Measurements from ENCODE around the gene KLHL7.
A peak's percentile ranks its signal among the peaks of the same experiment; 100 is the strongest.

Gene KLHL7

DNA sequence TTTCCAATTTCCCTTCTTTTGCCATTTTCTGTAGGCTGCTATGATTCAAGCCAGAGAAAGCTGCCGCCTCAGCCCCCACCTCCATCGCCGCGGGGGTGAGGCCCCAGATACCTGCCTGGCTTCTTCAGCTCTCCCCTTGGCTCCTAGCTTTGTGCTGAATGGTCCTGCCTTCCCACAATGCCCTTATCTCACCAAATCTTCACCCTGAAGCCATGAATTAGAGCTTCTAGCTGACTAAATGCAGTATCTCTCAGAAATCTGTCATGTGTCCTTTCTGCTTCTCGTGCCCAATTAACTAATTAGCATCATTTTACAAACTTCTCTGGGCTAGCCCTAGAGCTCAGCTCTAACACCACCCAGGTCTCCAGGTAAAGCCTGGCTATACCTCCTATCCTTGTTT lies 108.8 kb downstream of the KLHL7 start:
- H3K9me3 ChIP-seq (ENCODE audit: insufficient read depth, low read depth, low read length): no peaks in the 10 kb centered on the region
- H3K4me1 ChIP-seq (ENCODE audit: control insufficient read depth in 1 of 2, insufficient read depth in 2 of 2, low read length in 2 of 2): no peaks in the 10 kb centered on the region
- H2AK5ac ChIP-seq (ENCODE audit: low read length): no peak overlapping the region
- H3K4me2 ChIP-seq (ENCODE audit: low read length): no peak overlapping the region
- H3K79me2 ChIP-seq (ENCODE audit: control insufficient read depth, insufficient read depth, low read length, poor library complexity): no peaks in the 10 kb centered on the region
- H3K27me3 ChIP-seq (ENCODE audit: insufficient read depth, low read length): no peaks in the 10 kb centered on the region
- H2BK5ac ChIP-seq (ENCODE audit: low read depth, low read length, poor library complexity): no peak overlapping the region
- no peak overlapping the region for H4K8ac ChIP-seq (ENCODE audit: low read depth, low read length)
- H3K79me1 ChIP-seq (ENCODE audit: low read length): no peaks in the 10 kb centered on the region
- H3K14ac ChIP-seq (ENCODE audit: low read length): no peak overlapping the region
- no peak overlapping the region for H3K23ac ChIP-seq (ENCODE audit: low read length)
- no peak overlapping the region for H4K12ac ChIP-seq (ENCODE audit: low read depth, low read length)
- H2BK12ac ChIP-seq (ENCODE audit: low read length): no peak overlapping the region
- no peak overlapping the region for H3K18ac ChIP-seq (ENCODE audit: low read length)
- no peak for DNase-seq
- no peak overlapping the region for H3K4me3 ChIP-seq (ENCODE audit: low read depth, low read length)
- H3K9ac ChIP-seq (ENCODE audit: low read length): no peak overlapping the region
- H3K4ac ChIP-seq (ENCODE audit: low read depth, low read length): no peak overlapping the region
- H3K27ac ChIP-seq (ENCODE audit: low read depth, low read length): no peak overlapping the region
- no peak overlapping the region for H2AFZ ChIP-seq (ENCODE audit: insufficient read depth, low read length, poor library complexity)
- H3K36me3 ChIP-seq (ENCODE audit: control insufficient read depth in 1 of 2, insufficient read depth in 2 of 2, low read length in 2 of 2): no peaks in the 10 kb centered on the region
- H4K91ac ChIP-seq (ENCODE audit: low read depth, low read length): no peak overlapping the region
- no CpG with 5 or more reads among the region's 5 CpGs for WGBS (ENCODE audit: extremely low coverage, insufficient coverage, insufficient read length)
- no peak overlapping the region for H2BK120ac ChIP-seq (ENCODE audit: insufficient read depth, low read length, poor library complexity)

DNA sequence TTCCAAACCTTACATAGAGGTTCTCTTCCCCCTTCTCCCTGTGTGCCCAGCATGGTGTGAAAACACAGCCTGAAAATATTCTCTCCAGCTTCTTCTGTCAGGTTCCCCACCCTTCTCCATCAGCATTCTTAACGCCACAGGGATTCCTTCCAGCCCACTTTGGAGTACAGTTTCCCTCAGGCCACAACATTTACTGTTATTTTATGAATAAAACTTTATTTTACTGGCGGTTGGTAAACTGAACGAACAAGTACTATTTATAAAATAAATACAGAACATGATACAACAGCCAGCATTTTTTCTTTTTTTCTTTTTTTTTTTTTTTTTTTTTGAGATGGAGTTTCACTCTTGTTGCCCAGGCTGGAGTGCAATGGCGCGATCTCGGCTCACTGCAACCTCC lies 109.4 kb downstream of the KLHL7 start:
- Histone ChIP-seq H3K27me3 (ENCODE audit: insufficient read depth, low read length) (no peaks in the 10 kb centered on the region), H2AK5ac (ENCODE audit: low read length) (no peak overlapping the region), H3K4me3 (ENCODE audit: low read depth, low read length) (no peak overlapping the region), H3K4me2 (ENCODE audit: low read length) (no peak overlapping the region), H3K4ac (ENCODE audit: low read depth, low read length) (no peak overlapping the region), H3K79me2 (ENCODE audit: control insufficient read depth, insufficient read depth, low read length, poor library complexity) (no peaks in the 10 kb centered on the region), H4K8ac (ENCODE audit: low read depth, low read length) (no peak overlapping the region), H2BK12ac (ENCODE audit: low read length) (no peak overlapping the region), H3K79me1 (ENCODE audit: low read length) (no peaks in the 10 kb centered on the region), H2BK5ac (ENCODE audit: low read depth, low read length, poor library complexity) (no peak overlapping the region), H3K23ac (ENCODE audit: low read length) (no peak overlapping the region), H4K91ac (ENCODE audit: low read depth, low read length) (no peak overlapping the region), H3K14ac (ENCODE audit: low read length) (no peak overlapping the region), H3K36me3 (ENCODE audit: control insufficient read depth in 1 of 2, insufficient read depth in 2 of 2, low read length in 2 of 2) (no peaks in the 10 kb centered on the region), H3K27ac (ENCODE audit: low read depth, low read length) (no peak overlapping the region), H3K9ac (ENCODE audit: low read length) (no peak overlapping the region), H3K18ac (ENCODE audit: low read length) (no peak overlapping the region), H3K4me1 (ENCODE audit: control insufficient read depth in 1 of 2, insufficient read depth in 2 of 2, low read length in 2 of 2) (no peaks in the 10 kb centered on the region), H3K9me3 (ENCODE audit: insufficient read depth, low read depth, low read length) (no peaks in the 10 kb centered on the region), H2AFZ (ENCODE audit: insufficient read depth, low read length, poor library complexity) (no peak overlapping the region), H4K12ac (ENCODE audit: low read depth, low read length) (no peak overlapping the region), H2BK120ac (ENCODE audit: insufficient read depth, low read length, poor library complexity) (no peak overlapping the region)
- DNase-seq: no peak
- no CpG with 5 or more reads among the region's 6 CpGs for WGBS (ENCODE audit: extremely low coverage, insufficient coverage, insufficient read length)

DNA sequence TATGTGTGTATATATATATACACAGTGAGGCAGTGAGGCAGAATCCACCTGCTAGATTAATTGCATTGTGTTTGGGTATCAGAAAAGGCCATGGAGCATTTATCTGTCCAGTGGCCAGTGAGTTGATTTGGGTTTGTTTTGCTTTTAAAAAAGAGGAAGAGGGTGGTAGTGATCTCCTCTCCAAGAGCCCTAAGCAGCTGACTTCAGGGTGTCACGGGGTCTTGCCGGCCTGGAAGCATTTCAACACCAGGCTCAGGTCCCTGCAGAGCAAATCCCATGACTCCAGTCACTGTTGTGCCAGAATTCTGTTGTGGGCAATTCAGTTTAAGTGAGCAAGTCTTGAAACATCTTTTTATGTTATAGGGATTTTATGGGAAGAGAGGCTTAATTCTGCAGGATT lies 110.4 kb downstream of the KLHL7 start:
- no peak overlapping the region for H2AK5ac ChIP-seq (ENCODE audit: low read length)
- no peak overlapping the region for H2BK12ac ChIP-seq (ENCODE audit: low read length)
- H3K4me2 ChIP-seq (ENCODE audit: low read length): no peak overlapping the region
- H3K4me1 ChIP-seq (ENCODE audit: control insufficient read depth in 1 of 2, insufficient read depth in 2 of 2, low read length in 2 of 2): no peaks in the 10 kb centered on the region
- no peaks in the 10 kb centered on the region for H3K79me1 ChIP-seq (ENCODE audit: low read length)
- no peaks in the 10 kb centered on the region for H3K79me2 ChIP-seq (ENCODE audit: control insufficient read depth, insufficient read depth, low read length, poor library complexity)
- H3K9me3 ChIP-seq (ENCODE audit: insufficient read depth, low read depth, low read length): no peaks in the 10 kb centered on the region
- no peak overlapping the region for H4K91ac ChIP-seq (ENCODE audit: low read depth, low read length)
- H3K4me3 ChIP-seq (ENCODE audit: low read depth, low read length): no peak overlapping the region
- H3K18ac ChIP-seq (ENCODE audit: low read length): no peak overlapping the region
- no peak overlapping the region for H4K12ac ChIP-seq (ENCODE audit: low read depth, low read length)
- H3K4ac ChIP-seq (ENCODE audit: low read depth, low read length): no peak overlapping the region
- no peaks in the 10 kb centered on the region for H3K36me3 ChIP-seq (ENCODE audit: control insufficient read depth in 1 of 2, insufficient read depth in 2 of 2, low read length in 2 of 2)
- H3K14ac ChIP-seq (ENCODE audit: low read length): no peak overlapping the region
- H3K27ac ChIP-seq (ENCODE audit: low read depth, low read length): no peak overlapping the region
- WGBS (ENCODE audit: extremely low coverage, insufficient coverage, insufficient read length): no CpG with 5 or more reads among the region's 2 CpGs
- no peak overlapping the region for H2BK5ac ChIP-seq (ENCODE audit: low read depth, low read length, poor library complexity)
- no peaks in the 10 kb centered on the region for H3K27me3 ChIP-seq (ENCODE audit: insufficient read depth, low read length)
- peak in 1 of 2 donors; percentile 29 for DNase-seq
- no peak overlapping the region for H2BK120ac ChIP-seq (ENCODE audit: insufficient read depth, low read length, poor library complexity)
- no peak overlapping the region for H4K8ac ChIP-seq (ENCODE audit: low read depth, low read length)
- no peak overlapping the region for H3K9ac ChIP-seq (ENCODE audit: low read length)
- H3K23ac ChIP-seq (ENCODE audit: low read length): no peak overlapping the region
- H2AFZ ChIP-seq (ENCODE audit: insufficient read depth, low read length, poor library complexity): no peak overlapping the region

DNA sequence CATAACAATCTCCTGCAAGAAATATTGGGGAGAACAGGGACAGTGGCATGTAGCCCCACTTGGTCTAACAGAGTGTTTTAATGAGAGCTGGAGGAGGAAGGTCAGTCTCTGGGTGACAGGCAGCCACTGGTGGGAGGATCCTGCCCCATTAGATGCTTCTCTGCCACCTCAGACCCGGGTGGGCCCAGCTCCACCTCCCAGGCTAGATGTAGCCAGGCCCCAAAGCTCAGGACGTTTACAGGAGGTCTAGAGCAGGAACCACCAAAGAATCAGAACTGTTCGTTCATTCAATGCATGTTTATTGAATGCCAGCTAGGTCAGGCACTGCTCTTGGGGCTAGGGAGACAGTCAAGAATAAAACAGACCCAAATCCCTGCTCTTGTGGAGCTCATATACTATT lies 112.6 kb downstream of the KLHL7 start:
- H3K23ac ChIP-seq (ENCODE audit: low read length): no peak overlapping the region
- no peak overlapping the region for H4K91ac ChIP-seq (ENCODE audit: low read depth, low read length)
- H4K12ac ChIP-seq (ENCODE audit: low read depth, low read length): no peak overlapping the region
- H3K4me2 ChIP-seq (ENCODE audit: low read length): no peak overlapping the region
- no peak overlapping the region for H4K8ac ChIP-seq (ENCODE audit: low read depth, low read length)
- H3K18ac ChIP-seq (ENCODE audit: low read length): no peak overlapping the region
- H3K4me1 ChIP-seq (ENCODE audit: control insufficient read depth in 1 of 2, insufficient read depth in 2 of 2, low read length in 2 of 2): no peaks in the 10 kb centered on the region
- no peak overlapping the region for H2BK120ac ChIP-seq (ENCODE audit: insufficient read depth, low read length, poor library complexity)
- H3K4ac ChIP-seq (ENCODE audit: low read depth, low read length): no peak overlapping the region
- no peaks in the 10 kb centered on the region for H3K36me3 ChIP-seq (ENCODE audit: control insufficient read depth in 1 of 2, insufficient read depth in 2 of 2, low read length in 2 of 2)
- no peaks in the 10 kb centered on the region for H3K27me3 ChIP-seq (ENCODE audit: insufficient read depth, low read length)
- DNase-seq: no peak
- H3K9ac ChIP-seq (ENCODE audit: low read length): no peak overlapping the region
- WGBS (ENCODE audit: extremely low coverage, insufficient coverage, insufficient read length): no CpG with 5 or more reads among the region's 3 CpGs
- H3K79me2 ChIP-seq (ENCODE audit: control insufficient read depth, insufficient read depth, low read length, poor library complexity): no peaks in the 10 kb centered on the region
- no peak overlapping the region for H2BK12ac ChIP-seq (ENCODE audit: low read length)
- H3K14ac ChIP-seq (ENCODE audit: low read length): no peak overlapping the region
- no peaks in the 10 kb centered on the region for H3K9me3 ChIP-seq (ENCODE audit: insufficient read depth, low read depth, low read length)
- H3K79me1 ChIP-seq (ENCODE audit: low read length): no peaks in the 10 kb centered on the region
- H3K27ac ChIP-seq (ENCODE audit: low read depth, low read length): no peak overlapping the region
- H3K4me3 ChIP-seq (ENCODE audit: low read depth, low read length): no peak overlapping the region
- no peak overlapping the region for H2AFZ ChIP-seq (ENCODE audit: insufficient read depth, low read length, poor library complexity)
- no peak overlapping the region for H2AK5ac ChIP-seq (ENCODE audit: low read length)
- no peak overlapping the region for H2BK5ac ChIP-seq (ENCODE audit: low read depth, low read length, poor library complexity)
